Fibroblast of mammary gland (primary cell): ENCODE results near the gene MAT2A.
"Not testable (repeated sequence)": the region's sequence is repeated elsewhere in the genome, so short reads cannot be mapped to it uniquely, and the experiment has no call there.

ENCODE experiments used
- DNase-seq: peaks from one replicate; pipeline ENCODE4 v3.0.0-alpha.2; 2010; ENCODE audit warnings: low read depth
- H3K4me3 ChIP-seq: 2 replicates; pipeline ENCODE4 v1.5.1; 2011; ENCODE audit warnings: low read depth, mild to moderate bottlenecking, low read length, moderate library complexity; ENCODE audit not compliant: control insufficient read depth
- TF ChIP-seq, protein P1 (sequence below): conservative IDR thresholded peaks from 2 replicates; pipeline ENCODE4 v1.5.1; 2011; ENCODE audit warnings: low read depth, low read length, inconsistent platforms; ENCODE audit not compliant: control insufficient read depth, insufficient read depth

The MAT2A gene

DNA sequence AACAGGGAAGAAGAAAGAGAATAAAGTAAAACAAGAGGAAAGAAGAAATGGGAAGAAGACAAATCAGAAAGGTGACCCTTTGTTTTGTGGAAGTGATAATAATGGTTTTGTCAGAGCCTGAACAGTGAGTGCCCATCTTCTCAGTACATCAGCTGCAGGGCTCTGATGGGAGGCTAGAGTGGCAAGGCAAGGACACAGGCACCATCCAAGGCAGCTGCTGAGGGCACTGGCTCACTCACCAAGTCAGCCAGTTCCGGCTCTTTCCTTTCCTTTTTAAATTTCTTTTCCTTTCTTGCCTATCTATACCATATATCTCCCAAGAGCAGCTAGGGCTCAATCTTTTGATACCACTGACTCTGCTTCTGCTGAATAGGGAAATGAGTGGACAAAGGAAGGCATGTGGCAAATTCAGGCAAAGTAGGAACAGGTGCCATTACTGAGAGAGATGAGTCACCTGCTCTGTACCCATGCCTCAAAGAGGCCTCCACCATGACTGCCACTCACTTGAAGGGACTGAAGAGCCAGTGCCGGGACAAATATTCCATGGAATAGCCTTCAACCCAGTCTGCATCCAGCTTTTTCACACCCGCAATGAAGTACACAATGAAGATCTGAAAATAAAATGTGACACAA lies 16.1 kb downstream of the MAT2A start:
- no peak for DNase-seq
- H3K4me3 ChIP-seq = no peak overlapping the region
- TF ChIP-seq, protein P1, sequence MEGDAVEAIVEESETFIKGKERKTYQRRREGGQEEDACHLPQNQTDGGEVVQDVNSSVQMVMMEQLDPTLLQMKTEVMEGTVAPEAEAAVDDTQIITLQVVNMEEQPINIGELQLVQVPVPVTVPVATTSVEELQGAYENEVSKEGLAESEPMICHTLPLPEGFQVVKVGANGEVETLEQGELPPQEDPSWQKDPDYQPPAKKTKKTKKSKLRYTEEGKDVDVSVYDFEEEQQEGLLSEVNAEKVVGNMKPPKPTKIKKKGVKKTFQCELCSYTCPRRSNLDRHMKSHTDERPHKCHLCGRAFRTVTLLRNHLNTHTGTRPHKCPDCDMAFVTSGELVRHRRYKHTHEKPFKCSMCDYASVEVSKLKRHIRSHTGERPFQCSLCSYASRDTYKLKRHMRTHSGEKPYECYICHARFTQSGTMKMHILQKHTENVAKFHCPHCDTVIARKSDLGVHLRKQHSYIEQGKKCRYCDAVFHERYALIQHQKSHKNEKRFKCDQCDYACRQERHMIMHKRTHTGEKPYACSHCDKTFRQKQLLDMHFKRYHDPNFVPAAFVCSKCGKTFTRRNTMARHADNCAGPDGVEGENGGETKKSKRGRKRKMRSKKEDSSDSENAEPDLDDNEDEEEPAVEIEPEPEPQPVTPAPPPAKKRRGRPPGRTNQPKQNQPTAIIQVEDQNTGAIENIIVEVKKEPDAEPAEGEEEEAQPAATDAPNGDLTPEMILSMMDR = no peak

GRCh38 chr2:85557130-85557529 lies 18.2 kb downstream of the MAT2A start:
- H3K4me3 ChIP-seq = no peak overlapping the region
- TF ChIP-seq, protein P1 = no peak
- DNase-seq = no peak

DNA sequence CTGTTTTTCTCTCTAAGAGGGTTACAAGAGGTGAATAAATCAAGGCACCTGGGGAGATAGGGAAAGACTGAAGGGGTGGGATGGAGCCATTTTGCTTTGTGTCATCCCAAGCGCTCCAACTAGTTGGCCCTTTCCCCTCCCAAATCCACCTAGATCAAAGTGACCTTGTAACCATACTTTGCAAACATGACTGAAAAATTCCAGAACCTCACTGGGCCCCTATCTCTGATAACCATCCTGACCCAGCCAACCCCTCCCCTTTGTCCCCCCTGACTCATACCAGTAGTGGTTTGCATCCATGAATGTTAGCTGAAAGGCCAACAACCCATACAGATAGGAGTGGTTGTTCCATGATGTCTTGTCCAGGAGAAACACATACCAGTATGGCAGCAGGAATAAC lies 19.2 kb downstream of the MAT2A start:
- H3K4me3 ChIP-seq = no peak overlapping the region
- TF ChIP-seq, protein P1 = no peak
- DNase-seq = no peak

DNA sequence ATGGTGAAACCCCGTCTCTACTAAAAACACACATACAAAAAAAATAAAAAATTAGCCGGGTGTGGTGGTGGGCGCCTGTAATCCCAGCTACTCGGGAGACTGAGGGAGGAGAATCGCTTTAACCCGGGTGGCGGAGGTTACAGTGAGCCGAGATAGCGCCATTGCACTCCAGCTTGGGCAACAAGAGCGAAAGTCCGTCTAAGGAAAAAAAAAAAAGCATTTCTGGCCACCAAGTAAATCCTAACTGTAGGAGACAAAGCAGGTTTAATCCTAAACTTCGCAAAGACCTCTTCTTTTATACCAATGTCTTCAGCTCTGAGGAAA lies 21.4 kb downstream of the MAT2A start:
- DNase-seq = not testable (repeated sequence)
- H3K4me3 ChIP-seq = peak overlapping the region; percentile 93

GRCh38 chr2:85560812-85561279 lies 21.9 kb downstream of the MAT2A start:
- no peak for DNase-seq
- TF ChIP-seq, protein P1 = no peak
- H3K4me3 ChIP-seq = peak overlapping the region; percentile 93

GRCh38 chr2:85561280-85562212 lies 22.6 kb downstream of the MAT2A start, which contains the start of gene GGCX:
Gene GGCX (minus strand): TSS chr2:85561493. CDS start chr2:85561428, 65 bp downstream.
- peak within 1 kb of the TSS; percentile 93 for H3K4me3 ChIP-seq
- peak; percentile 90 for DNase-seq
- TF ChIP-seq, protein P1 = no peak

DNA sequence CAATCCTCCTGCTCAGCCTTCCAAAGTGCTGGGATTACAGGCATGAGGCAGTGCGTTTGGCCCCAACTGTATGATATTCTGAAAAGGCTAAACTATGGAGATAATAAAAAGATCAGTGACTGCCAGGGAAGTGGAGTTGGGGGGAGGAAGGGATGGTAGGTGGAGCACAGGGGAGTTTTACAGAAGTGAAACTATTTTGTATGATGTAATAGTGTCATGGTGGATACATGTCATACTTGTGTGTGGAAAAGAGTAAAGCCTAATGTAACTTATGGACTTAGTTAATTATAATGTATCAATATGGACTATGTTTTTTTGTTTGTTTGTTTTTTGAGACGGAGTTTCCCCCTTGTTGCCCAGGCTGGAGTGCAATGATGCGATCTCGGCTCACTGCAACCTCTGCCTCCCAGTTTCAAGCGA lies 25.2 kb downstream of the MAT2A start:
- no peak for DNase-seq
- H3K4me3 ChIP-seq = no peak overlapping the region
- TF ChIP-seq, protein P1 = no peak
